Cardiac ventricle fibroblast (primary cell): ENCODE results near the gene FCHO2. TPM values are rescaled to one million over a fixed set of nuclear protein-coding genes. Genes with fewer than 3 reads are reported as not detected.

ENCODE experiments used
- total RNA-seq: library from RNA; depleted of rRNA; stranded (reverse); fragments of >200 nt; gene quantifications from 2 replicates; pipeline ENCODE4 v1.2.3, GENCODE V29; 2015

The FCHO2 gene
- 7.9 and 10.2 TPM in 2 replicates for total RNA-seq

GRCh38 chr5:72955768-72956323 is at the start of gene FCHO2:
FCHO2 (plus strand) TSS chr5:72956041; CDS start chr5:72956097, 56 bp downstream.

GRCh38 chr5:73120222-73121118 is 164.6 kb downstream of the FCHO2 start, which contains the start of gene TMEM171:
TMEM171 (plus strand) TSS chr5:73120575; CDS start chr5:73123374, 2,799 bp downstream.

Other genes with a start within 250 kb of the FCHO2 start
- gene TNPO1, start 139.4 kb upstream of the FCHO2 start, total RNA-seq: 91.8 and 98.4 TPM in 2 replicates
- gene TMEM171, start 164.5 kb downstream of the FCHO2 start, total RNA-seq: 0.19 and 0.20 TPM in 2 replicates
- not detected in 2 replicates for gene TMEM174, start 217.2 kb downstream of the FCHO2 start, total RNA-seq